C4-2B (cell line): Measurements from ENCODE around the gene ACOT11.
"Not testable (repeated sequence)": the region's sequence is repeated elsewhere in the genome, so short reads cannot be mapped to it uniquely, and the experiment has no call there.

ENCODE experiments used
- H3K27ac ChIP-seq: fragments of 450-650 bp; 2 replicates; pipeline ENCODE4 v1.5.1; 2017
- CTCF ChIP-seq: fragments of 450-650 bp; conservative IDR thresholded peaks from 2 replicates; pipeline ENCODE4 v1.5.1; 2017; ENCODE audit warnings: mild to moderate bottlenecking
- ZFX ChIP-seq: fragments of 450-650 bp; IDR thresholded peaks from 2 replicates; pipeline ENCODE4 v1.6.1; 2017

Gene ACOT11

DNA sequence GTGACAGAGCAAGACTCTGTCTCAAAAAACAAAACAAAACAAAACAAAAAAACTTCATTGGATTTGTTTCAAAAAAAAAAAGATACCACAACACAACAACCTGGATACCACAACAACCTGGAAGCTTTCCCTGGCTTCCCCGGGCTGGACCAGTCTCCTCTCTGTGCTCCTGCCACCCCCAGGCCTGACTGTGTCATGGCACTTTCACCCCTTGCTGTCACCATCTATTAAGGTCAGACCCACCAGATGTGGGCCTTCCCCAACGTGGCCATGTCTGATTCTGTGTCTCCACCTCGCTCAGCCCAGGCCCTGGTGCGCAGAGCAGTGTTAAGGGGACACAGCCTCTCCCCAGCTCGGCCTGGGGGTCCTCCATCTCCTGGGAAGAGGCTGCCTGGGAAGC lies 28.3 kb upstream of the ACOT11 start:
- TF ChIP-seq ZFX (no peak), CTCF (no peak; the same call in 1 of the 2 replicates)
- H3K27ac ChIP-seq: no peak overlapping the region

GRCh38 chr1:54520631-54521321 lies 27.3 kb upstream of the ACOT11 start:
- no peak overlapping the region for H3K27ac ChIP-seq

GRCh38 chr1:54526565-54526964 lies 21.5 kb upstream of the ACOT11 start:
- H3K27ac ChIP-seq: not testable (repeated sequence)

More at GRCh38 chr1:54520631-54521321, 27.3 kb upstream of the ACOT11 start:
- no peak for TF ChIP-seq ZFX
- no peak for TF ChIP-seq CTCF

DNA sequence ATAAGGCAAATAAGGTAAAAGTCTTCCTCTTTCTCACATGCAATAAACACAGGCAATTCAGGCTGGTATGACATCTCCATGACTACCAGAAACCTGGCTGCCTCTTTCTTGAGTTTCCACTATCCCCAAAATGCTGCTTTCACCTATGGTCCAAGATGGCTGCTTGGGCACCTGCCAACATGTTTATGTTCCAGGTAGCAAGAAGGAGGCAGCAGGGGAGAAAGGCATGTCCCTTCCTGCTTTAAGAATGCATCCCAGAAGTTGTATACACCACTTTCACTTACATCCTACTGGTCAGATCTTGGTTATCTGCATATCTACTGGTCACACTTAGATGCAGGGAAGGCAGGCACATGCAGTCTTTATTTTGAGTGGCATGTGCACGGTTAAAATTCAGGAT lies 19.4 kb upstream of the ACOT11 start:
- H3K27ac ChIP-seq: no peak overlapping the region
- TF ChIP-seq ZFX (no peak), CTCF (no peak)

GRCh38 chr1:54532033-54532432 lies 16.0 kb upstream of the ACOT11 start:
- H3K27ac ChIP-seq: no peak overlapping the region
- TF ChIP-seq CTCF: no peak
- TF ChIP-seq ZFX: no peak

DNA sequence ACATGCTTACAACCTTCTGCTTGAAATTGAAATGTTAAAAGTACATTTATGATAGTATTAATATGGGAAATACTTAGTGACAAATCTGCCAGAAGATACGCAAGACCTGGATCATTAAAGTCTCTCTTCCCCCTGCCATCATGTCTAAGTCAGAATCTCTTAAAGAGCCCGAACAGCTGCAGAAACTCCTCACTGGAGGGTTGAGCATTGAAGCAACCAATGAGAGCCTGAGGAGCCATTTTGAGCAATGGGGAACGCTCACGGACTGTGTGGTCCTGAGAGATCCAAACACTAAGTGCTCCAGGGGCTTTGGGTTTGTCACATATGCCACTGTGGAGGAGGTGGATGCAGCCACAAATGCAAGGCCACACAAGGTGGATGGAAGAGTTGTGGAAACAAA lies 11.4 kb upstream of the ACOT11 start:
- H3K27ac ChIP-seq: not testable (repeated sequence)

DNA sequence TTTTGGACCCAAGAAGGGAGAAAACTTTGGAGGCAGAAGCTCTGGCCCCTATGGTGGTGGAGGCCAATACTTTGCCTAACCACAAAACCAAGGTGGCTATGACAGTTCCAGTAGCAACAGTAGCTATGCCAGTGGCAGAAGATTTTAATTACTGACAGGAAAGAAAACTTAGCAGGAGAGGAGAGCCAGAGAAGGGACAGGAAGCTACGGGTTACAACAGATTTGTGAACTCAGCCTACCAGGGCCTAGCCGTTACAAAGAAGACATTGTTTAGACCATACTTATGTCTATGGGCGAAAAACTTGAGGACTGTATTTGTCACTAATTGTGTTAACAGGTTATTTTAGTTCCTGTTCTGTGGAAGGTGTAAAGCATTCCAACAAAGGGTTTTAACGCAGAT lies 10.4 kb upstream of the ACOT11 start:
- TF ChIP-seq ZFX: no peak
- TF ChIP-seq CTCF: no peak

DNA sequence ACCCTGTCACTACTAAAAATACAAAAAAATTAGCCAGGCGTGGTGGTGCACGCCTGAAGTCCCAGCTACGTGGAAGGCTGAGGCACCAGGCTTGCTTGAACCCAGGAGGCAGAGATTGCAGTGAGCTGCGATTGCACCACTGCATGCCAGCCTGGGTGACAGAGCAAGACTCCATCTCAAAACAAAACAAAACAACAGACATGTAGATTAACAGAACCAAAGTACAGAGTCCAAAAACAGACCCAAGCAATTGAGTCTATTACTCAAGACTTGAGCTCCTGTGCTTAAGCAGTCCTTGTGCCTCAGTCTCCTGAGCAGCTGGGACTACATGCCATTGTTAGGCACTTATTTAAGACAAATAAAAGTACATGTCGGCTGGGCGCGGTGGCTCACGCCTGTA lies 9.5 kb upstream of the ACOT11 start:
- TF ChIP-seq ZFX (no peak), CTCF (no peak)
- H3K27ac ChIP-seq: no peak overlapping the region

More for the DNA sequence above, 10.4 kb upstream of the ACOT11 start:
- no peak overlapping the region for H3K27ac ChIP-seq
